HepG2 (cell line): ENCODE results near the gene MTHFD1. TPM values are rescaled to one million over a fixed set of nuclear protein-coding genes. Genes with fewer than 3 reads are reported as not detected.

Source experiments
- ATAC-seq: fragments of 200-7000 bp; cut with Tn5 transposase; 3 replicates; pipeline ENCODE4 v1.9.1; 2020; ENCODE audit warnings: mild to moderate bottlenecking, moderate library complexity
- BruUV-seq: library from RNA; stranded (reverse); fragments of 400-500 nt; replicated peaks from 2 replicates; lab custom pipeline; 2021; lab: Mats Ljungman, UMichigan
- CTCF ChIA-PET: fragments of 300-600 bp; formaldehyde crosslinking; extraction: SDS; loops from one replicate; lab custom pipeline; 2021; ENCODE audit warnings: low total read pairs, inconsistent platforms, low intra/inter-chr PET ratio; lab: Yijun Ruan, JAX
- POLR2A ChIA-PET: fragments of 350-600 bp; sonication (Branson Sonifier 250); formaldehyde crosslinking; loops from one replicate; lab custom pipeline; 2020; ENCODE audit warnings: antibody characterized with exemption, inconsistent platforms; lab: Yijun Ruan, JAX
- DNase-seq: peaks from one replicate; pipeline ENCODE4 v3.0.0-alpha.2; 2015; ENCODE audit warnings: low spot score
- FAIRE-seq: peaks from 3 replicates; lab custom pipeline; 2011; peaks lifted over from hg19 to GRCh38; lab: Jason Lieb, UNC
- H2AFZ ChIP-seq: one replicate; pipeline ENCODE4 v1.6.1; 2011; ENCODE audit warnings: low read length, inconsistent platforms
- H3K27ac ChIP-seq: fragments of 300-600 bp; 3 replicates; pipeline ENCODE4 v1.8.0; 2011; ENCODE audit warnings: mixed run types, mild to moderate bottlenecking, mixed read lengths, low read length, inconsistent platforms; ENCODE audit not compliant: insufficient read depth; ENCODE audit errors: extremely low read length
- H3K27me3 ChIP-seq, 2 experiments: fragments of 200-600 bp in 1 of 2; 2 replicates in 1 of 2; 3 replicates in 1 of 2; pipeline versions ENCODE4 v1.6.0 to v1.8.0; 2011; ENCODE audit warnings: low read length in 2 of 2, mild to moderate bottlenecking in 2 of 2, moderate library complexity in 2 of 2, inconsistent platforms in 1 of 2; ENCODE audit not compliant: insufficient read depth in 2 of 2, control insufficient read depth in 1 of 2
- H3K36me3 ChIP-seq, 2 experiments: fragments of 200-600 bp in 1 of 2; replicated peaks in 1 of 2; 2 replicates in 1 of 2; 3 replicates in 1 of 2; pipeline versions ENCODE4 v1.5.1 to v1.8.0; 2011; ENCODE audit warnings: low read length in 2 of 2, inconsistent platforms in 1 of 2; ENCODE audit not compliant: insufficient read depth in 2 of 2, control insufficient read depth in 1 of 2
- H3K4me1 ChIP-seq: 2 replicates; pipeline ENCODE4 v1.5.1; 2012; ENCODE audit warnings: low read length, inconsistent platforms; ENCODE audit not compliant: insufficient read depth
- H3K4me2 ChIP-seq: 2 replicates; pipeline ENCODE4 v1.6.0; 2011; ENCODE audit warnings: low read depth, low read length, inconsistent platforms
- H3K4me3 ChIP-seq, 3 experiments: fragments of 200-600 bp in 1 of 3; sonication (generic), shearing (Covaris generic) in 1 of 3; replicated peaks in 1 of 3; 2 replicates each; pipeline ENCODE4 v1.5.1; 2011 to 2016; ENCODE audit warnings: low read length in 3 of 3, inconsistent platforms in 2 of 3, low read depth in 2 of 3, mild to moderate bottlenecking in 2 of 3, control low read depth in 1 of 3, mixed read lengths in 1 of 3; ENCODE audit not compliant: insufficient read depth in 1 of 3
- H3K79me2 ChIP-seq: one replicate; pipeline ENCODE4 v1.6.1; 2011; ENCODE audit warnings: low read length, inconsistent platforms; ENCODE audit not compliant: insufficient read depth
- H3K9ac ChIP-seq: 2 replicates; pipeline ENCODE4 v1.6.0; 2011; ENCODE audit warnings: mild to moderate bottlenecking, low read depth, low read length, inconsistent platforms; ENCODE audit not compliant: insufficient read depth
- H3K9me3 ChIP-seq: 2 replicates; pipeline ENCODE4 v1.5.1; 2012; ENCODE audit warnings: mild to moderate bottlenecking, low read length
- H4K20me1 ChIP-seq: 2 replicates; pipeline ENCODE4 v1.6.0; 2011; ENCODE audit warnings: inconsistent platforms, mild to moderate bottlenecking, low read length, moderate library complexity; ENCODE audit not compliant: insufficient read depth
- ESRRA ChIP-seq: sonication (generic); formaldehyde crosslinking; IDR thresholded peaks from 2 replicates; pipeline ENCODE4 v1.5.1; 2020; ENCODE audit warnings: mild to moderate bottlenecking, low read depth, missing genetic modification reagents
- MEF2D ChIP-seq: sonication (generic); formaldehyde crosslinking; IDR thresholded peaks from 2 replicates; pipeline ENCODE4 v1.5.1; 2020; ENCODE audit warnings: mild to moderate bottlenecking, missing genetic modification reagents
- MXI1 ChIP-seq: IDR thresholded peaks from 3 replicates; pipeline ENCODE4 v1.6.1; 2012; ENCODE audit warnings: low read depth, low read length, inconsistent platforms, borderline replicate concordance
- TGIF2 ChIP-seq: IDR thresholded peaks from 2 replicates; pipeline ENCODE4 v1.6.1; 2016; ENCODE audit warnings: control low read depth, missing compliant biosample characterization
- ZNF235 ChIP-seq: sonication (generic); formaldehyde crosslinking; IDR thresholded peaks from 2 replicates; pipeline ENCODE4 v1.8.1; 2023; ENCODE audit warnings: mild to moderate bottlenecking, missing genetic modification reagents, borderline replicate concordance
- ZNF260 ChIP-seq: sonication (generic); formaldehyde crosslinking; IDR thresholded peaks from 2 replicates; pipeline ENCODE4 v1.4.0; 2020; ENCODE audit warnings: missing genetic modification reagents, low read depth, mild to moderate bottlenecking, borderline replicate concordance
- WGBS: methylation state at CpG from one replicate; pipeline ENCODE4 v1.1.6; 2017; ENCODE audit warnings: low lambda C conversion rate; 5-methylcytosine and 5-hydroxymethylcytosine counted together
- in situ Hi-C: cut with HindIII; loops from 2 replicates; pipeline ENCODE4 v1.10.0; 2017; ENCODE audit warnings: low pct_unique_long_range_greater_than_20kb; ENCODE audit not compliant: extremely low pct_ligation_motif_present
- intact Hi-C: fragments of 100-400 bp; cut with micrococcal nuclease; formaldehyde crosslinking; loops from one replicate; pipeline ENCODE4 v1.10.0; 2022; ENCODE audit not compliant: unreplicated experiment
- polyA plus RNA-seq, 8 experiments: library from polyadenylated mRNA; depleted of rRNA in 3 of 8; stranded (reverse) in 7 of 8; unstranded in 1 of 8; fragments of >200 nt; fragmentation: Illumina TruSeq in 4 of 8; extraction: Trizol in 4 of 8; gene quantifications; 2 replicates each; pipeline versions ENCODE4 v1.2.1 to v1.2.3, GENCODE V29; 2011 to 2016; ENCODE audit warnings: low read depth in 4 of 8, missing spikeins in 1 of 8, mixed read lengths in 1 of 8; ENCODE audit not compliant: insufficient read depth in 1 of 8
- total RNA-seq, 5 experiments: library from RNA; depleted of rRNA; stranded (reverse); fragments of >200 nt; fragmentation: Illumina TruSeq; extraction: Trizol; gene quantifications; 2 replicates each; pipeline ENCODE4 v1.2.3, GENCODE V29; 2016; ENCODE audit warnings: low read depth in 1 of 5
- TF ChIP-seq, protein P1 (sequence below): sonication (generic); formaldehyde crosslinking; IDR thresholded peaks from 2 replicates; pipeline ENCODE4 v1.9.0; 2021; ENCODE audit warnings: mild to moderate bottlenecking, missing genetic modification reagents
- TF ChIP-seq, protein P2 (sequence below): sonication (generic); formaldehyde crosslinking; IDR thresholded peaks from 2 replicates; pipeline ENCODE4 v1.4.0; 2020; ENCODE audit warnings: missing genetic modification reagents
- TF ChIP-seq, protein P3 (sequence below): sonication (generic); formaldehyde crosslinking; IDR thresholded peaks from 2 replicates; pipeline ENCODE4 v1.9.0; 2022; ENCODE audit warnings: low read depth, missing genetic modification reagents

The MTHFD1 gene
- total and polyA plus RNA-seq, 2 of the 13 experiments (the other 11 are each of a cell fraction or from before 2014, with no cell fraction given): 31.0 to 106 TPM

DNA sequence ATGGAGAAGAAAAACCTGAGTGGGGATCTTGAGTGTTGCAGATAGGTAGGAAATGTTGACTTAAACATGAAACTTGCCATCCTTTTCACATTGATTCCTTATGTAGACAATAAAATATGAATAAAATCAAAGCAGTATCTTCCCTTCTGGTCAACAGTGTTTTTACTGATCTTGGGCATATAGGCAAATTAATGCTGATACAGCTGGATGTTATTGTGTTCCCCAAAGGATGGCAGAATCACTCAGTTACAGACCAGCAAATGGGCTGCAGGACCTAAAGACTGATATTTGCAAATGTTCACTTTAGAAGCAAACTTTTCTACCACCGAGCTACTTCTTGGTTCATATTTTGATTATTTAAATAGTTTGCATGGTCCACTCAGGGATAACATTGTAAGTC lies 33.9 kb downstream of the MTHFD1 start (continued):
- TF ChIP-seq, protein P1, sequence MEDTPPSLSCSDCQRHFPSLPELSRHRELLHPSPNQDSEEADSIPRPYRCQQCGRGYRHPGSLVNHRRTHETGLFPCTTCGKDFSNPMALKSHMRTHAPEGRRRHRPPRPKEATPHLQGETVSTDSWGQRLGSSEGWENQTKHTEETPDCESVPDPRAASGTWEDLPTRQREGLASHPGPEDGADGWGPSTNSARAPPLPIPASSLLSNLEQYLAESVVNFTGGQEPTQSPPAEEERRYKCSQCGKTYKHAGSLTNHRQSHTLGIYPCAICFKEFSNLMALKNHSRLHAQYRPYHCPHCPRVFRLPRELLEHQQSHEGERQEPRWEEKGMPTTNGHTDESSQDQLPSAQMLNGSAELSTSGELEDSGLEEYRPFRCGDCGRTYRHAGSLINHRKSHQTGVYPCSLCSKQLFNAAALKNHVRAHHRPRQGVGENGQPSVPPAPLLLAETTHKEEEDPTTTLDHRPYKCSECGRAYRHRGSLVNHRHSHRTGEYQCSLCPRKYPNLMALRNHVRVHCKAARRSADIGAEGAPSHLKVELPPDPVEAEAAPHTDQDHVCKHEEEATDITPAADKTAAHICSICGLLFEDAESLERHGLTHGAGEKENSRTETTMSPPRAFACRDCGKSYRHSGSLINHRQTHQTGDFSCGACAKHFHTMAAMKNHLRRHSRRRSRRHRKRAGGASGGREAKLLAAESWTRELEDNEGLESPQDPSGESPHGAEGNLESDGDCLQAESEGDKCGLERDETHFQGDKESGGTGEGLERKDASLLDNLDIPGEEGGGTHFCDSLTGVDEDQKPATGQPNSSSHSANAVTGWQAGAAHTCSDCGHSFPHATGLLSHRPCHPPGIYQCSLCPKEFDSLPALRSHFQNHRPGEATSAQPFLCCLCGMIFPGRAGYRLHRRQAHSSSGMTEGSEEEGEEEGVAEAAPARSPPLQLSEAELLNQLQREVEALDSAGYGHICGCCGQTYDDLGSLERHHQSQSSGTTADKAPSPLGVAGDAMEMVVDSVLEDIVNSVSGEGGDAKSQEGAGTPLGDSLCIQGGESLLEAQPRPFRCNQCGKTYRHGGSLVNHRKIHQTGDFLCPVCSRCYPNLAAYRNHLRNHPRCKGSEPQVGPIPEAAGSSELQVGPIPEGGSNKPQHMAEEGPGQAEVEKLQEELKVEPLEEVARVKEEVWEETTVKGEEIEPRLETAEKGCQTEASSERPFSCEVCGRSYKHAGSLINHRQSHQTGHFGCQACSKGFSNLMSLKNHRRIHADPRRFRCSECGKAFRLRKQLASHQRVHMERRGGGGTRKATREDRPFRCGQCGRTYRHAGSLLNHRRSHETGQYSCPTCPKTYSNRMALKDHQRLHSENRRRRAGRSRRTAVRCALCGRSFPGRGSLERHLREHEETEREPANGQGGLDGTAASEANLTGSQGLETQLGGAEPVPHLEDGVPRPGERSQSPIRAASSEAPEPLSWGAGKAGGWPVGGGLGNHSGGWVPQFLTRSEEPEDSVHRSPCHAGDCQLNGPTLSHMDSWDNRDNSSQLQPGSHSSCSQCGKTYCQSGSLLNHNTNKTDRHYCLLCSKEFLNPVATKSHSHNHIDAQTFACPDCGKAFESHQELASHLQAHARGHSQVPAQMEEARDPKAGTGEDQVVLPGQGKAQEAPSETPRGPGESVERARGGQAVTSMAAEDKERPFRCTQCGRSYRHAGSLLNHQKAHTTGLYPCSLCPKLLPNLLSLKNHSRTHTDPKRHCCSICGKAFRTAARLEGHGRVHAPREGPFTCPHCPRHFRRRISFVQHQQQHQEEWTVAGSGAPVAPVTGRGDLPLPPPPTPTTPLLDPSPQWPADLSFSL (CRISPR knock-in tag): no peak

DNA sequence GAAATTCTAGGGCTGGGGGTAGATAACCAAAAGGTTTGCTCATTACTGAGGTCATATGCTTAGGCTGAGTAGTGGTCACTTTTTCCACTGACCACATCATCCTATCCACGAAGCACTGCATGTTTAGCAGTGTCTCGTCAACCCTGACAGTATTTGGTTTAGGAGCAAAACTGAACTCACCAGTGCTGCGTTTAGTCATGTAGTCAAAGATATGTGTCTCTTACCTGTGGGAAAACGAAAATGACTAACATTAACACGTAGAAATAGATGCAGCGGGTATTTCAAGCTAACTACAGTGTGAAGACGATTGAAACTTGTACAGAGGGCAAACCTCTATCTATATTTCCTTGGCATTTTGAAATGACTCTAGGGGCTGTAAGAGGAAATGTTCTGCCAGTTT lies 34.6 kb downstream of the MTHFD1 start:
- Histone ChIP-seq H4K20me1 (no peaks in the 10 kb centered on the region), H3K79me2 (no peaks in the 10 kb centered on the region), H3K4me3 (no peak overlapping the region), H3K36me3 (peaks cover 27 to 76% of the 10 kb centered on the region in 2 experiments), H3K27me3 (no peaks in the 10 kb centered on the region), H3K27ac (no peak overlapping the region), H3K9me3 (no peaks in the 10 kb centered on the region), H3K9ac (no peak overlapping the region), H2AFZ (no peak overlapping the region), H3K4me1 (no peaks in the 10 kb centered on the region), H3K4me2 (no peak overlapping the region)
- in situ Hi-C loops: no loop called here
- POLR2A ChIA-PET: interaction anchor here (1.0 kb wide), 1 partner anchor 35 kb away, joined by 6 read pairs; the partner anchor contains the start of gene MTHFD1
- ATAC-seq: no peak
- CTCF ChIA-PET: no interaction called here
- intact Hi-C loops: no loop called here
- 96% methylated on average over 7 of the region's 7 CpGs for WGBS
- TF ChIP-seq ESRRA (CRISPR knock-in tag) (no peak), MXI1 (no peak), TGIF2 (no peak), ZNF260 (CRISPR knock-in tag) (no peak), MEF2D (CRISPR knock-in tag) (no peak), ZNF235 (no peak)
- TF ChIP-seq, protein P2, sequence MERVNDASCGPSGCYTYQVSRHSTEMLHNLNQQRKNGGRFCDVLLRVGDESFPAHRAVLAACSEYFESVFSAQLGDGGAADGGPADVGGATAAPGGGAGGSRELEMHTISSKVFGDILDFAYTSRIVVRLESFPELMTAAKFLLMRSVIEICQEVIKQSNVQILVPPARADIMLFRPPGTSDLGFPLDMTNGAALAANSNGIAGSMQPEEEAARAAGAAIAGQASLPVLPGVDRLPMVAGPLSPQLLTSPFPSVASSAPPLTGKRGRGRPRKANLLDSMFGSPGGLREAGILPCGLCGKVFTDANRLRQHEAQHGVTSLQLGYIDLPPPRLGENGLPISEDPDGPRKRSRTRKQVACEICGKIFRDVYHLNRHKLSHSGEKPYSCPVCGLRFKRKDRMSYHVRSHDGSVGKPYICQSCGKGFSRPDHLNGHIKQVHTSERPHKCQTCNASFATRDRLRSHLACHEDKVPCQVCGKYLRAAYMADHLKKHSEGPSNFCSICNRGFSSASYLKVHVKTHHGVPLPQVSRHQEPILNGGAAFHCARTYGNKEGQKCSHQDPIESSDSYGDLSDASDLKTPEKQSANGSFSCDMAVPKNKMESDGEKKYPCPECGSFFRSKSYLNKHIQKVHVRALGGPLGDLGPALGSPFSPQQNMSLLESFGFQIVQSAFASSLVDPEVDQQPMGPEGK (CRISPR knock-in tag): no peak
- TF ChIP-seq, protein P3, sequence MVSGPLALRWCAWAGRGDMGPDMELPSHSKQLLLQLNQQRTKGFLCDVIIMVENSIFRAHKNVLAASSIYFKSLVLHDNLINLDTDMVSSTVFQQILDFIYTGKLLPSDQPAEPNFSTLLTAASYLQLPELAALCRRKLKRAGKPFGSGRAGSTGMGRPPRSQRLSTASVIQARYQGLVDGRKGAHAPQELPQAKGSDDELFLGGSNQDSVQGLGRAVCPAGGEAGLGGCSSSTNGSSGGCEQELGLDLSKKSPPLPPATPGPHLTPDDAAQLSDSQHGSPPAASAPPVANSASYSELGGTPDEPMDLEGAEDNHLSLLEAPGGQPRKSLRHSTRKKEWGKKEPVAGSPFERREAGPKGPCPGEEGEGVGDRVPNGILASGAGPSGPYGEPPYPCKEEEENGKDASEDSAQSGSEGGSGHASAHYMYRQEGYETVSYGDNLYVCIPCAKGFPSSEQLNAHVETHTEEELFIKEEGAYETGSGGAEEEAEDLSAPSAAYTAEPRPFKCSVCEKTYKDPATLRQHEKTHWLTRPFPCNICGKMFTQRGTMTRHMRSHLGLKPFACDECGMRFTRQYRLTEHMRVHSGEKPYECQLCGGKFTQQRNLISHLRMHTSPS (CRISPR knock-in tag): no peak
- no TSS peak for BruUV-seq
- FAIRE-seq: no peak
- no peak for DNase-seq
